HL-60 (cell line): ENCODE data around the gene IGLL5.

Experiments used
- DNase-seq, 2 experiments: peaks; one replicate each; pipeline ENCODE4 v3.0.0-alpha.2; 2010 to 2020; ENCODE audit warnings: low read depth in 1 of 2, low spot score in 1 of 2
- H3K27ac ChIP-seq: fragments of 250-450 bp; sonication (Bioruptor Pico); replicated peaks from 2 replicates; pipeline ENCODE4 v1.5.1; 2020; ENCODE audit warnings: mild to moderate bottlenecking, moderate library complexity
- H3K27me3 ChIP-seq: fragments of 250-450 bp; sonication (Bioruptor Pico); 2 replicates; pipeline ENCODE4 v1.5.1; 2021; ENCODE audit warnings: mild to moderate bottlenecking, moderate library complexity; ENCODE audit not compliant: insufficient read depth, poor library complexity, severe bottlenecking
- H3K4me3 ChIP-seq: replicated peaks from 2 replicates; pipeline ENCODE4 v1.5.1; 2011; ENCODE audit warnings: mild to moderate bottlenecking, control low read depth, low read length; ENCODE audit not compliant: insufficient read depth
- GABPA ChIP-seq: IDR thresholded peaks from 2 replicates; pipeline ENCODE4 v1.6.1; 2012; ENCODE audit warnings: low read depth
- POLR2AphosphoS5 ChIP-seq: IDR thresholded peaks from 2 replicates; pipeline ENCODE4 v1.6.1; 2012; ENCODE audit warnings: low read depth
- SPI1 ChIP-seq: IDR thresholded peaks from 2 replicates; pipeline ENCODE4 v1.6.1; 2012; ENCODE audit warnings: low read depth, mild to moderate bottlenecking, borderline replicate concordance
- TF ChIP-seq, protein P1 (sequence below): IDR thresholded peaks from one replicate; pipeline ENCODE4 v1.5.1; 2011; ENCODE audit warnings: low read length, control low read depth, inconsistent platforms; ENCODE audit not compliant: insufficient read depth
- TF ChIP-seq, protein P2 (sequence below): IDR thresholded peaks from 2 replicates; pipeline ENCODE4 v1.6.1; 2012; ENCODE audit warnings: low read depth; ENCODE audit not compliant: insufficient replicate concordance

IGLL5 gene

DNA sequence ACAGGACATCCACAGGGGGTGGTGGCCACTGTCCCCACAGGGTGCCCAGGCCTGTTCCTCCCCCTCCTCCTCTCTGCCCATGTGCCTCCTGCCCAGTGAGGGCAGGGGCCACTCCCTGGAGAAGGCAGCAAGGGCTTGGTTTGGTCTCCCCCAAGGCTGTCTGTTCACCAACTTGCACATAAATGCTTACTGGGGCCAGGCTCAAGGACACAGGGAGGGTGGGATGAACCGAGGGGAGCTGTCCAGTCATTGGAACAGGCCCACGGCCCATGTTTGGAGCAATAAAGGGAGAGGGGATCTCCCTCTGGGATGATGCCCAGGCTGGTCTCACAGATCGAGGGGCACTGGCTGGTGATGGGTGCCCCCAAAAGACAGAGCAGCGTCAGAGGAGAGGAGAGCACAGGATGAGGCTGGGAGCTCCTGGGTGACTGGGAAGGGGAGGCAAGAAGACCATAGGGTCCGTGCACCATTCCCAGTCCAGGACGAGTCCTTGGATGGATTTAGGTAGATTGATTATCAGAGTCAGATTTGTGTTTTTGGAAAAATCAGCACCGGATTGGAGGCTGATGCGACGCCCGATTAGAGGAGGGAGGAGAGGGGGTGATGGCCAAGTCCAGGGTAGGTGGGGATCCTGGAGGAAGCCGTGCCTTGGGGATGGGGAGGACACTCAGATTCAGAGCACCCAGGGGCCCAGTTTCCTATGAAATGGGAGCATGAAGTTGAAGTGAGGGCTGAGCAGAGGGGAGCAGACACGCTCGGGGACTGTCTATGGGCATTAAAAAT lies 1.1 kb downstream of the IGLL5 start:
- Histone ChIP-seq H3K4me3 (no peak overlapping the region), H3K27me3 (peaks cover 6% of the 10 kb centered on the region), H3K27ac (no peak overlapping the region)
- TF ChIP-seq GABPA, result no peak
- TF ChIP-seq, protein P1, sequence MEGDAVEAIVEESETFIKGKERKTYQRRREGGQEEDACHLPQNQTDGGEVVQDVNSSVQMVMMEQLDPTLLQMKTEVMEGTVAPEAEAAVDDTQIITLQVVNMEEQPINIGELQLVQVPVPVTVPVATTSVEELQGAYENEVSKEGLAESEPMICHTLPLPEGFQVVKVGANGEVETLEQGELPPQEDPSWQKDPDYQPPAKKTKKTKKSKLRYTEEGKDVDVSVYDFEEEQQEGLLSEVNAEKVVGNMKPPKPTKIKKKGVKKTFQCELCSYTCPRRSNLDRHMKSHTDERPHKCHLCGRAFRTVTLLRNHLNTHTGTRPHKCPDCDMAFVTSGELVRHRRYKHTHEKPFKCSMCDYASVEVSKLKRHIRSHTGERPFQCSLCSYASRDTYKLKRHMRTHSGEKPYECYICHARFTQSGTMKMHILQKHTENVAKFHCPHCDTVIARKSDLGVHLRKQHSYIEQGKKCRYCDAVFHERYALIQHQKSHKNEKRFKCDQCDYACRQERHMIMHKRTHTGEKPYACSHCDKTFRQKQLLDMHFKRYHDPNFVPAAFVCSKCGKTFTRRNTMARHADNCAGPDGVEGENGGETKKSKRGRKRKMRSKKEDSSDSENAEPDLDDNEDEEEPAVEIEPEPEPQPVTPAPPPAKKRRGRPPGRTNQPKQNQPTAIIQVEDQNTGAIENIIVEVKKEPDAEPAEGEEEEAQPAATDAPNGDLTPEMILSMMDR, result no peak
- no peak for TF ChIP-seq SPI1
- no peak for TF ChIP-seq POLR2AphosphoS5
- TF ChIP-seq, protein P2, sequence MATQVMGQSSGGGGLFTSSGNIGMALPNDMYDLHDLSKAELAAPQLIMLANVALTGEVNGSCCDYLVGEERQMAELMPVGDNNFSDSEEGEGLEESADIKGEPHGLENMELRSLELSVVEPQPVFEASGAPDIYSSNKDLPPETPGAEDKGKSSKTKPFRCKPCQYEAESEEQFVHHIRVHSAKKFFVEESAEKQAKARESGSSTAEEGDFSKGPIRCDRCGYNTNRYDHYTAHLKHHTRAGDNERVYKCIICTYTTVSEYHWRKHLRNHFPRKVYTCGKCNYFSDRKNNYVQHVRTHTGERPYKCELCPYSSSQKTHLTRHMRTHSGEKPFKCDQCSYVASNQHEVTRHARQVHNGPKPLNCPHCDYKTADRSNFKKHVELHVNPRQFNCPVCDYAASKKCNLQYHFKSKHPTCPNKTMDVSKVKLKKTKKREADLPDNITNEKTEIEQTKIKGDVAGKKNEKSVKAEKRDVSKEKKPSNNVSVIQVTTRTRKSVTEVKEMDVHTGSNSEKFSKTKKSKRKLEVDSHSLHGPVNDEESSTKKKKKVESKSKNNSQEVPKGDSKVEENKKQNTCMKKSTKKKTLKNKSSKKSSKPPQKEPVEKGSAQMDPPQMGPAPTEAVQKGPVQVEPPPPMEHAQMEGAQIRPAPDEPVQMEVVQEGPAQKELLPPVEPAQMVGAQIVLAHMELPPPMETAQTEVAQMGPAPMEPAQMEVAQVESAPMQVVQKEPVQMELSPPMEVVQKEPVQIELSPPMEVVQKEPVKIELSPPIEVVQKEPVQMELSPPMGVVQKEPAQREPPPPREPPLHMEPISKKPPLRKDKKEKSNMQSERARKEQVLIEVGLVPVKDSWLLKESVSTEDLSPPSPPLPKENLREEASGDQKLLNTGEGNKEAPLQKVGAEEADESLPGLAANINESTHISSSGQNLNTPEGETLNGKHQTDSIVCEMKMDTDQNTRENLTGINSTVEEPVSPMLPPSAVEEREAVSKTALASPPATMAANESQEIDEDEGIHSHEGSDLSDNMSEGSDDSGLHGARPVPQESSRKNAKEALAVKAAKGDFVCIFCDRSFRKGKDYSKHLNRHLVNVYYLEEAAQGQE, result no peak
- no peak for DNase-seq

DNA sequence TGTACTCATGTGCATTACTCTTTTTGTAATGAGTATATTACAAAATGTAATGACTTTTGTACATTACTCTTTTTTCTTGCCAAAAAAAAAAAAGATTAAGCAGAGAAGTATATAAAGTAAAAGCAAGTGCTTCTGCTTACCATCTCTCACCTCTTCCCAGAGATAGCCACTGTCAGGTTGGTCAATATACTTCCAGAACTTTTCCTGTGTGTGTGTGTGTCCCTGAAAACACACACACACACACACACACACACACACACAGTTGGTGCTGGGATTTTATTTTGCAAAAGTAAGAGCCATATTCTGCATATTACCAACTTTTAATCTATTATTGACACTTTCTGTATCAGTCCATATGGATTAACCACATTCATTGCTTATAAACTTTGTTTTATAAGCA lies 2.5 kb downstream of the IGLL5 start:
- DNase-seq, result no peak
- no peak overlapping the region for H3K27ac ChIP-seq
- H3K27me3 ChIP-seq, result peaks cover 6% of the 10 kb centered on the region
- H3K4me3 ChIP-seq, result no peak overlapping the region
- TF ChIP-seq, protein P2, result no peak
- TF ChIP-seq POLR2AphosphoS5, result no peak
- no peak for TF ChIP-seq GABPA
- TF ChIP-seq, protein P1, result no peak
- TF ChIP-seq SPI1, result no peak

DNA sequence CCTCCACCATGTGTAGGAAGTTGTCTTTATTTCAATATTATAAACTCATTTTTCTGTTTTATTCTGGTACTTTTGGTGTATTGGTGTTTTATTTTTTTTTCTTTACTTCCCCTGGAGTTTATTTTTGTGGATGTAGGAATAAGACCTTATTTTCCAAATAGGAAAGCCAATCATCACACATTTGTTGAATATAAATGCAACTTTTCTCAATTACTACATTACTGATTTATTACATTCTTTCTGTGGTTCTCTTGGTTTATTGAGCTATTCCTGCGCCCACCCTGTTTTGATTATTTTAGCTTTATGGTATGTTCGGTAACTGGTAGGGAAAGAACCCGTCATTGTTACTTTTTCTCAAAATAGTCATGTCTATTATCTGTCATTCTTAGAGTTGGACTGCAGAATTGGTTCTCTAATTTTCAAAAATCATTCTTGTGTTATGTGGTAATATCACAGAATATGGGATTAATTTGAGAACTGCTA lies 3.6 kb downstream of the IGLL5 start:
- no peak overlapping the region for H3K27ac ChIP-seq
- TF ChIP-seq GABPA (no peak), SPI1 (no peak), POLR2AphosphoS5 (no peak)
- TF ChIP-seq, protein P2, result no peak
- TF ChIP-seq, protein P1, result no peak
- H3K4me3 ChIP-seq, result no peak overlapping the region
- peaks cover 6% of the 10 kb centered on the region for H3K27me3 ChIP-seq
- DNase-seq, result no peak
